ENCODE results near the gene TRIO.

TRIO gene

DNA sequence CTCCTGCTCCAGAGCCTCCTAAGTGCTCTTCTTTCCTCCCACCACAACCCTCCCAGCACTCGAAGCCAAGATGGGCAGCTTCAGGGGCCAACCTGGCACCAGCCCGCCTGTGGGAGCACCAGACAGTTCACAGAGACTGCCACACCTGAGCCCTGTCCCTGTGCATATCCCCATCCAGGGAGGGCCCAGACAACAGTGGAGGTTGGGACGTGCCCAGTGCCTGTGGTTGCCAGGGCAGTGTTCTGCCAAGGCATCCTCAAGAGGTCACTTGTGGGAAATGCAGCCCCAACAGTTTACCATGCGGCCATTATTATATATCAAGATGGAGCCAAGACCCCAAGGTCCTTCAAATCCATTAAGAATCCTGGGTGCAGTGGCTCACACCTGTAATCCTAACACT, 23.0 kb upstream of the TRIO start:
- ChIA-PET POLR2A (no interaction called here), CTCF (interaction anchor here (1.4 to 1.5 kb wide), 2 partner anchors 12 to 15 kb away, joined by 5 to 8 read pairs; no protein-coding TSS in a partner anchor)
- no peak for DNase-seq (ENCODE audit: extremely low spot score)
- TF ChIP-seq ARNT (IDR thresholded peaks at IDR 0.05) (no peak), NFRKB (IDR thresholded peaks at IDR 0.05) (no peak), LEF1 (IDR thresholded peaks at IDR 0.05; ENCODE audit: borderline replicate concordance) (no peak), TARDBP (IDR thresholded peaks at IDR 0.05) (no peak), FOXK2 (IDR thresholded peaks at IDR 0.05) (no peak), ELF4 (IDR thresholded peaks at IDR 0.05) (no peak), PKNOX1 (IDR thresholded peaks at IDR 0.05) (no peak), SP1 (IDR thresholded peaks at IDR 0.05) (no peak), FOXA1 (IDR thresholded peaks at IDR 0.05) (no peak), CTBP1 (IDR thresholded peaks at IDR 0.05; ENCODE audit: borderline replicate concordance) (no peak), BHLHE40 (IDR thresholded peaks at IDR 0.05; ENCODE audit: borderline replicate concordance) (no peak), FOXM1 (IDR thresholded peaks at IDR 0.05; ENCODE audit: borderline replicate concordance) (no peak), SUZ12 (IDR thresholded peaks at IDR 0.05) (no peak), ZNF384 (IDR thresholded peaks at IDR 0.05) (no peak), HDGF (IDR thresholded peaks at IDR 0.05; ENCODE audit: borderline replicate concordance) (no peak), L3MBTL2 (conservative IDR thresholded peaks at IDR 0.05) (no peak)

DNA sequence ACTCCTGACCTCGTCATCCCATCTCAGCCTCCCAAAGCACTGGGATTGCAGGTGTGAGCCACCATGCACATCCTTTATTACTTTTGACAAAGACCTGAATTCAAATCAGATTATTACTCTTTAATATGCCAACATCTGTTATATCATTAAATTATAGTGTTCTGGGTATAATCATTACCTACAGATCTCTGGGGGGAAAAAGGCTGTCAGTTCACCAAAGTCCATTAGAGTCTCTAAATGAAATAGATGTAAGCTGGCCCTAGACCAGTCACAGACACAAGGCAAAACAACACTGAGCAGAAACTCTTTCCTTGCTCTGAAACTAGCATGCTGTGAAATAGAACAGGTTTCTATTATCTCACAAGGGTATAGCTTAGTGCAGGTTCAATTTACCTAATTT, 21.6 kb upstream of the TRIO start:
- no peak for DNase-seq (ENCODE audit: extremely low spot score)
- POLR2A ChIA-PET = no interaction called here
- CTCF ChIA-PET = interaction anchor here (0.8 to 1.2 kb wide), 2 partner anchors 11 to 230 kb away, joined by 3 to 4 read pairs; no protein-coding TSS in a partner anchor
- TF ChIP-seq L3MBTL2 (conservative IDR thresholded peaks at IDR 0.05) (no peak), FOXK2 (IDR thresholded peaks at IDR 0.05) (no peak), ZNF384 (IDR thresholded peaks at IDR 0.05) (no peak), TARDBP (IDR thresholded peaks at IDR 0.05) (no peak), LEF1 (IDR thresholded peaks at IDR 0.05; ENCODE audit: borderline replicate concordance) (no peak), ARNT (IDR thresholded peaks at IDR 0.05) (no peak), FOXA1 (IDR thresholded peaks at IDR 0.05) (no peak), PKNOX1 (IDR thresholded peaks at IDR 0.05) (no peak), ELF4 (IDR thresholded peaks at IDR 0.05) (no peak)

- POLR2A ChIA-PET = no interaction called here
These were observed 21.1 kb upstream of the TRIO start for GRCh38 chr5:14122089-14122488.

DNA sequence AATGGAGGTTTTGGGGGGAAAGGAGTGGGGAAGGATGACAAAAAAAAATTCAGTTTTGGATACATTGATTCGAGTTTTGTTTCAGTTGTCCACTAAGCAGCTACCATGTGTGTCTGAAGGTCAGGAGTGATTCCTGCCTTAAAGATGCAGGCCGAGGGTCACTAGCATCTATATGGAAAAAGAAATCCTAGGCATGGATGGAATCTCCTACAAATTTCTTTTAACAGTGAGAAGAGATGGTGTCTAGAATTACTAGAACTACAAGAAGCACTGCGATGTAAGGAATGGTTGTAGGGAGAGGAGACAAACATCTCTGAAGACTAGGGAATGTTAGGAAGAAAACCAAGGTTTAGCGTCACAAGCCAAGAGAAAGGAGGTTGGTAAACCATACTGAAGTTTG, 19.6 kb upstream of the TRIO start:
- ChIA-PET CTCF (no interaction called here), POLR2A (no interaction called here)
- DNase-seq (ENCODE audit: extremely low spot score) = no peak
- TF ChIP-seq LEF1 (IDR thresholded peaks at IDR 0.05; ENCODE audit: borderline replicate concordance) = no peak
- no peak for TF ChIP-seq CTBP1 (IDR thresholded peaks at IDR 0.05; ENCODE audit: borderline replicate concordance)

More at GRCh38 chr5:14122089-14122488, 21.1 kb upstream of the TRIO start:
- CTCF ChIA-PET = interaction anchor here (1.2 kb wide), 1 partner anchor 11 kb away, joined by 4 read pairs; no protein-coding TSS in a partner anchor
- TF ChIP-seq FOXM1 (IDR thresholded peaks at IDR 0.05; ENCODE audit: borderline replicate concordance) (no peak), BHLHE40 (IDR thresholded peaks at IDR 0.05; ENCODE audit: borderline replicate concordance) (no peak), ELF4 (IDR thresholded peaks at IDR 0.05) (no peak), ZNF384 (IDR thresholded peaks at IDR 0.05) (no peak), HDGF (IDR thresholded peaks at IDR 0.05; ENCODE audit: borderline replicate concordance) (no peak), NFRKB (IDR thresholded peaks at IDR 0.05) (no peak), FOXA1 (IDR thresholded peaks at IDR 0.05) (no peak), SUZ12 (IDR thresholded peaks at IDR 0.05) (no peak), ARNT (IDR thresholded peaks at IDR 0.05) (no peak)
- DNase-seq (ENCODE audit: extremely low spot score) = no peak

- ChIA-PET POLR2A (no interaction called here), CTCF (no interaction called here)
- no peak for DNase-seq (ENCODE audit: extremely low spot score)
- TF ChIP-seq ELF4 (IDR thresholded peaks at IDR 0.05) = no peak
- no peak for TF ChIP-seq TARDBP (IDR thresholded peaks at IDR 0.05)
- TF ChIP-seq ZNF384 (IDR thresholded peaks at IDR 0.05) = no peak
- TF ChIP-seq BHLHE40 (IDR thresholded peaks at IDR 0.05; ENCODE audit: borderline replicate concordance) = no peak
- no peak for TF ChIP-seq FOXK2 (IDR thresholded peaks at IDR 0.05)
- no peak for TF ChIP-seq ARNT (IDR thresholded peaks at IDR 0.05)
- TF ChIP-seq L3MBTL2 (conservative IDR thresholded peaks at IDR 0.05) = no peak
- TF ChIP-seq CTBP1 (IDR thresholded peaks at IDR 0.05; ENCODE audit: borderline replicate concordance) = no peak
- TF ChIP-seq PKNOX1 (IDR thresholded peaks at IDR 0.05) = no peak
- TF ChIP-seq HDGF (IDR thresholded peaks at IDR 0.05; ENCODE audit: borderline replicate concordance) = no peak
- TF ChIP-seq FOXM1 (IDR thresholded peaks at IDR 0.05; ENCODE audit: borderline replicate concordance) = no peak
- no peak for TF ChIP-seq SP1 (IDR thresholded peaks at IDR 0.05)
- no peak for TF ChIP-seq FOXA1 (IDR thresholded peaks at IDR 0.05)
These were observed 19.1 kb upstream of the TRIO start for GRCh38 chr5:14123974-14124482.

DNA sequence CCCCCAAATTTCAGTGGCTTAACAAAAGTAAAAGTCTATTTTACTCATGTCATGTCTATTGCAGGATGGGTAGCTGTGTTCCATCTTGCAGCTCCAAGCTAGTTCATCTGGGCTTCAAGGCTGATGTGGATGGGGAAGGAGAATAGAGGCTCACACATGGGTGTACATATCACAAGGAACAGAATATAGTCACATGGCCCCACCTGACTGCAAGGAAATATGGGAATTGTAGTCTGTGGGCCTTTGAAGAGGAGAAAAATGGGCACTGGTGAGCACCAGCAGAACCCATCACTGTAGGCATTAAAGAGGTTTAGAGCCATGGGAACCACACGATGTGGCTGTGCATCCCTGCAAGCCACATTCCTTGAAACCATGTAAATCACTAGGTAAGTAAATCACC, 17.9 kb upstream of the TRIO start:
- POLR2A ChIA-PET = no interaction called here
- CTCF ChIA-PET = interaction anchor here (0.6 to 1.2 kb wide), 2 partner anchors 16 to 186 kb away, joined by 3 to 7 read pairs; no protein-coding TSS in a partner anchor
- TF ChIP-seq FOXA1 (IDR thresholded peaks at IDR 0.05) (no peak), SP1 (IDR thresholded peaks at IDR 0.05) (no peak), ZNF384 (IDR thresholded peaks at IDR 0.05) (no peak), TARDBP (IDR thresholded peaks at IDR 0.05) (no peak), BHLHE40 (IDR thresholded peaks at IDR 0.05; ENCODE audit: borderline replicate concordance) (no peak), SUZ12 (IDR thresholded peaks at IDR 0.05) (no peak), ELF4 (IDR thresholded peaks at IDR 0.05) (no peak), FOXK2 (IDR thresholded peaks at IDR 0.05) (no peak), FOXM1 (IDR thresholded peaks at IDR 0.05; ENCODE audit: borderline replicate concordance) (no peak), L3MBTL2 (conservative IDR thresholded peaks at IDR 0.05) (no peak)
- DNase-seq (ENCODE audit: extremely low spot score) = no peak
